NB4 (cell line): ENCODE measurements around the gene NGDN.

Source experiments
- DNase-seq: peaks from one replicate; pipeline ENCODE4 v3.0.0; 2010; ENCODE audit warnings: low read depth
- H3K4me3 ChIP-seq: one replicate; pipeline ENCODE4 v1.5.1; 2011; ENCODE audit warnings: mild to moderate bottlenecking, low read depth, low read length, moderate library complexity
- MYC ChIP-seq: IDR thresholded peaks from 2 replicates; pipeline ENCODE4 v1.6.1; 2011; ENCODE audit warnings: low read depth, low read length
- POLR2A ChIP-seq: IDR thresholded peaks from 2 replicates; pipeline ENCODE4 v1.6.1; 2011; ENCODE audit warnings: mild to moderate bottlenecking; ENCODE audit not compliant: insufficient read length; ENCODE audit errors: extremely low read depth
- TF ChIP-seq, protein P1 (sequence below): IDR thresholded peaks from 2 replicates; pipeline ENCODE4 v1.6.1; 2011; ENCODE audit warnings: low read depth, low read length
- TF ChIP-seq, protein P2 (sequence below): IDR thresholded peaks from one replicate; pipeline ENCODE4 v1.5.1; 2012; ENCODE audit warnings: low read depth, low read length

The NGDN gene

DNA sequence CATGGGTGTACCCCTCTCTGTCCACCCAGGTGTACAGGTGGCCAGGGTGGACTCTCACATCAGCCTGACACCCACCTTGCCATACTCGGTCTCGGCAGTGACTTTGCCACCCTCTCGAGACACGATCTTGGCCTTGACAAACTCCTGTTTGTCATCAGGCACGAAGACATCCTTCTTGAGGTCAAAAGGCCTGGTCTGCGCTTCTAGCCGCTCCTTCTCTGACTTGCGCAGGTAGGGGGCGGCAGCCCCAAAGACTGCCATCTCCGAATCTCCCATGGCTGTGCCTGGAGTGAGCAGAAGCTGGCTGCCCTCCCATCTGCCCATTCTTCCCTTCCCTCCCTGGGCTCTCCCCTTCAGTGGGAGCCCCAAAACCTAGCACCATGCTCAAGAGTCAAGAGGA lies 36.0 kb upstream of the NGDN start:
- TF ChIP-seq POLR2A (no peak), MYC (no peak)
- TF ChIP-seq, protein P1, sequence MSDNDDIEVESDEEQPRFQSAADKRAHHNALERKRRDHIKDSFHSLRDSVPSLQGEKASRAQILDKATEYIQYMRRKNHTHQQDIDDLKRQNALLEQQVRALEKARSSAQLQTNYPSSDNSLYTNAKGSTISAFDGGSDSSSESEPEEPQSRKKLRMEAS = no peak
- TF ChIP-seq, protein P2, sequence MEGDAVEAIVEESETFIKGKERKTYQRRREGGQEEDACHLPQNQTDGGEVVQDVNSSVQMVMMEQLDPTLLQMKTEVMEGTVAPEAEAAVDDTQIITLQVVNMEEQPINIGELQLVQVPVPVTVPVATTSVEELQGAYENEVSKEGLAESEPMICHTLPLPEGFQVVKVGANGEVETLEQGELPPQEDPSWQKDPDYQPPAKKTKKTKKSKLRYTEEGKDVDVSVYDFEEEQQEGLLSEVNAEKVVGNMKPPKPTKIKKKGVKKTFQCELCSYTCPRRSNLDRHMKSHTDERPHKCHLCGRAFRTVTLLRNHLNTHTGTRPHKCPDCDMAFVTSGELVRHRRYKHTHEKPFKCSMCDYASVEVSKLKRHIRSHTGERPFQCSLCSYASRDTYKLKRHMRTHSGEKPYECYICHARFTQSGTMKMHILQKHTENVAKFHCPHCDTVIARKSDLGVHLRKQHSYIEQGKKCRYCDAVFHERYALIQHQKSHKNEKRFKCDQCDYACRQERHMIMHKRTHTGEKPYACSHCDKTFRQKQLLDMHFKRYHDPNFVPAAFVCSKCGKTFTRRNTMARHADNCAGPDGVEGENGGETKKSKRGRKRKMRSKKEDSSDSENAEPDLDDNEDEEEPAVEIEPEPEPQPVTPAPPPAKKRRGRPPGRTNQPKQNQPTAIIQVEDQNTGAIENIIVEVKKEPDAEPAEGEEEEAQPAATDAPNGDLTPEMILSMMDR = no peak
- no peak overlapping the region for H3K4me3 ChIP-seq
- no peak for DNase-seq

DNA sequence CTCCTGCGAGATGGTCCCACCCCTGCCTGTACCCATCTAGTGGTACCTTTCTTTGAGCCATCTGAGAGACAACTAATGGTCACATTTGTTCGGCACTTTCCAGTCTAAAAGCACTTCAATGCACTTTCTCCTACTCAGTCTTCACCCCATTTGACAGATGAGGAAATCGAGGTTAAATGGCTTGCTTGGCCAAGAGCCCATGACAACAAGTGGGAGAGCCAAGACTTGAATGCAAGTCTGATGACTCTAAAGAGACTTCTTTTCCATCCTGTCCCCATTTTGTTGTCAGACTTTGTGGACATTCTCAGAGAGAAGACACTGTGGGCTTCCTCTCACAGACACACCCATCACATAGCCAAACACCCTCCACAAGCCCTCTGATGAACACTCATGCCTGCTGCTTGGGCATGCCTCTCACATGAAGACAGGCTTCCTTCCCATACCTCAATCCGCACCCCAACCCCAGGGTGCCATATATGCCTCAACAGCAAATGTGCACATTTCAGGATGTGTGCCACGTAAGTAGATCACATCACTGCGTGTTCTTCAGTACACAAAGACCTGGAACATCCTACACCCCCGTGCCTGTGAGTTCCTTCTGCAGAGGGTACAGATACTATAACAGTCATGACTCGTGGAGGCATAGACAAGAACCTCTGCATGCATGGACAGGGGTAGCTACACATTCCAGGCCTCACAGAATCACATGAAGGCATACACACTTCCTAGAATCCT lies 34.8 kb upstream of the NGDN start:
- DNase-seq = no peak
- TF ChIP-seq, protein P1 = no peak
- TF ChIP-seq MYC = no peak
- TF ChIP-seq, protein P2 = no peak
- no peak for TF ChIP-seq POLR2A
- H3K4me3 ChIP-seq = no peak overlapping the region

DNA sequence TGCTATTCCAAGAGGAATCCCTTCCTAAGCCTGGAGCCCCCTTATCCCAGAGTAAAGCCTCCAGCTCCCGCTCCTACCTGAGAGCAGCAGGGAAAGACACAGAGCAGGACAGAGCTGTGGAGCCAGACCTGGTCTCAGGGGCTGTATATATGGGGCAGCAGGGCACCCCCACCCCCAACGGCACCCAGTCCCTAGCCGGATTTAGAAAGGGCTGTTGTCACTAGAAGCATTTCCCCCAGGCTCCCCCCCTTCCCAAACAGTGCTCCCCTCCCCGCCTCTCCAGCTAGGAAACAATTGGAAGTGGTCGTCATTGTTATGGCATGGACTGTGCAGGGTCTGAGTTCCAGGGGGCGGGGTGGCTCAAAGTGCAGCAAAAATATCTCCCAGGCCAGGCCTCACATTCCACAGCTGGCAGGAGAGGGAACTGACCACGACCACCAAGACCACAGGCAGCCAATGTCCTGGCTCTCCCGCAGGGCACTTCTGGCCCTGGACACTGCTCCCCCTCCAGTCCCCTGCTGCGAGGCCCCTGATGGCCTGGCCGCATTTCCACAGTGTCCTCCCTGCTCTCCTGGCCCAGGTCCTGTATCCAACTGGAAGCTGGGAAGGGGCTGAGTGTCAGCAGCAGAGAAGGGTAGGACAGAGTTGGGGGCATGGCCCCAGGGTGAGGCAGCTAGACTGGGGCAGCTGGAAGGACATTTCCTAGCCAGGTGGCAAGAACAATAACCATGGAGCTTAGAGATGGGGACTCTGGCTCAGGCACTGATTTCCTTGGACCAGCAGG lies 33.8 kb upstream of the NGDN start, which contains the start of gene MYH7:
Gene MYH7 (minus strand): TSS at position 118 of the 784 bp plus-strand sequence. CDS start 1,928 bp downstream, outside the sequence.
- DNase-seq = no peak
- H3K4me3 ChIP-seq = no peak within 1 kb of the TSS
- TF ChIP-seq, protein P1 = no peak
- TF ChIP-seq, protein P2 = no peak
- no peak for TF ChIP-seq POLR2A
- no peak for TF ChIP-seq MYC

DNA sequence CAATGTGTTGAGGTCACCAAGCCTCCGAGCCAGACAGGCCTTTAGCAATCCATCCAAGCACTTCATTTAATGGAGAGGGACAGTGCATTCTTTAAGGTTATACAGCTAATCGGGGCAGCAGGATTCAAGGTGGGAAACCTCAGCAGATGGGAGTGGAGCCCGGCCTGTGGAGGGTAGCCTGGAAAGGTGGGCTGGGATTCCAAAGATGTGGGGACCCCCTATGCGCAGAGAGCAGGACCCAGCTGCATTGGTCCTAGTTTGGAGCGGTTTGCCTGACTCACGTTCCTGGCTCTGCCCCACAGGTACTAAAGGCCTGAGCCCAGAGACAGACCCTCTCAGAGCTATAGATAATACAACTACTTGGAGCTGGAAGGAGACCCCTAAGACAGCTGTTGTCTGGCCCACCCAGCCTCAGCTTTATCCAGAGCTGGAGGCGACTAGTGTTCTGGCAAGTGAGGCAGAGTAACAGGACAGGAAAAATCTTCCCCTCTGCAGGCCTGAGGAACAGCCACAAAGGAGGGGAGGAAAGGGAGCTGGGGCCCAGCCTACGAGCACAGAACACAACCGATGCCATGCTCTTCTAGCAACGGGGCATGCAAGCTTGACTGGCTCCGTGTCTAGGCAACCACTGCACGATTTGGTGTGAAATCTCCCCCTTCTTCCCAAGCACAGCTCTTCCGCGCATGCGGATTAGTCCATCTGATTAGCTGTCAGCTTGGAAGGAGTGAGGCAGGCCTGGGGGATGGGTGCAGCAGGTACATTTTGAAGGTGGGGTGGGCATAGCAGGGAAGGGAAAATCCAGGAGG lies 33.0 kb upstream of the NGDN start:
- TF ChIP-seq, protein P2 = no peak
- TF ChIP-seq MYC (no peak), POLR2A (no peak)
- TF ChIP-seq, protein P1 = no peak
- no peak overlapping the region for H3K4me3 ChIP-seq
- no peak for DNase-seq

DNA sequence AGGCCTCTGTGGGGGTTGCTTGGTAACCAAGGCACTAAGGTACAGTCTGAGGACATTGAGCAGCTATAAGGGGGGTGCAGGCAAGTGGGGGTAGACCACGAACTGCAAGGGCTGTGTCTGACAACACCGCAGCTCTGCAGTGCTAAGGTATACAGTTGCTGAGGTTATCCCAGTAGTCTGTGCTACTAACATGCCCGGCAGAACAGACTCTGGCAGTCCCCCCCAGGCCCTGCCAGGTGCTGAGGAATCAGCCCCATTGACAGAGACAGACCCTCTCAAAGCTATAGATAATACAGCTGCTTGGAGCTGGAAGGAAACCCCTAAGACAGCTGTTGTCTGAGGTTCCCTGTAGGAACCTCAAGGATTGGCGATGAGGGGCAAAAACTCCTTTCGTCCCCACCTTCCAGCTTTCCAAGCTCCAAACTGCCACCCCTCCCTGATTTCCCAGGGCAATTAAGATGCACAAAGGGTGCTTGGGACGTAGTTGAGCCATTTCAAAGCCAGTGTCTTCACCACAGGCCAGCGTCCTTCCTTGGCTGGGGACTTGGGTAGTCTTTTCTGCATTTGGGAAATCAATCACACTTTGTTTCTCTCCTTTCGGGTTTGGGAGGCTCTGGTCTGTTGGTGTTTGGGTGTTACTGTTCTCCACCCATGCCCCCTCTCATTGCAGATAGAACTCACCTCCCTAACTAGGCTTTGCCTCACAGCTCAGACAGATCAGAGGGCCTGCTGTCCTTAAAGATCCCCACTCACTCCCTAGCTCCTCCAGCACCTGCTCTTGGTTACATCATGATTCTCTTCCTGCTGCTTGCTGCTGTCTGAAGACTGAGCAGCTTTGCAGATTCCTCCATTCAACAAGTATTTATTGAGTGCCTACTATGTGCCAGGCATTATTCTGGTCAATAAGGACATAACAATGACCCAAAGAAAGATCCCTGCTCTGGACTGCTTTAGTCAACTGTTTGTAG lies 32.1 kb upstream of the NGDN start:
- no peak overlapping the region for H3K4me3 ChIP-seq
- DNase-seq = no peak
- TF ChIP-seq, protein P1 = no peak
- no peak for TF ChIP-seq MYC
- TF ChIP-seq, protein P2 = no peak
- no peak for TF ChIP-seq POLR2A
